Measurements from ENCODE around the gene UVSSA.

The UVSSA gene

GRCh38 chr4:1398681-1399507 lies 51.9 kb downstream of the UVSSA start:
- DNase-seq (ENCODE audit: low spot score), result no peak
- TF ChIP-seq CTCF (IDR thresholded peaks at IDR 0.05; ENCODE audit: borderline replicate concordance, control extremely low read depth, extremely low read depth, insufficient read depth, missing control alignments), result no peak
- in situ Hi-C loops (cut with MboI; ENCODE audit: low sequenced_read_pairs, unreplicated experiment), result no loop called here

DNA sequence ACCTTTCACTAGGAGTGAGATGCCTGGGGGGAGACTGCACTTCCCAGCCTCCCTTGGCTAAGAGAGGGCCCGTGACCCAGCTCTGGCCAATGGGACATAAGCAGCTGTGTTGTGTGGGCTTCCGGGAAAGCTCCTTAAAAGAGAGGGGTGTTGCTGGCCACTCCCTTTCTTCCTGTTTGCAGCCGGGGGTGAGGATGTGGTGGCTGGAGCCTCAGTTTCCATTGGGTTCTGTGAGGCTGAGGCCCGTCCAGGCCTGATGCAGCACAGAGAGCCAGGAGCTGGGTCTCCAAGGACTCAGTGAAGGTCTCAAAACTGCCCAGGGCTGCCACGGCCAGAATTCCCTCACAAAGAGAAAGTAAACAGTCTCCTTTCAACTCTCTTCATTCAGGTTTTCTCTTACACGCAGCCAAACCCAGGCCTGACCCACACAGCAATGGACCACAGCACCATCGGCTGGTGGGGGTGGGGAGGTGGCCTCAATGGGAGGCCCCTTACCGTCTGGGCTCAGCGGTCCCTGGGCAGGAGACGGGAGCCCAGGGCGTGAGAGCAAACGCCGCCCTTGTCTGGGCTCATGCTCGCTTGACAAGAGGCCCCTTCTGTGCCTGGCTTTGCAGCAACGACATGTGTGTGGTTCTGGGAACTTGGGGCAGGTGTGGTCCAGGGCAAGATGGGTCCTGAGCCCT lies 52.6 kb downstream of the UVSSA start:
- TF ChIP-seq CTCF (IDR thresholded peaks at IDR 0.05; ENCODE audit: borderline replicate concordance, control extremely low read depth, extremely low read depth, insufficient read depth, missing control alignments), result no peak
- no peak for DNase-seq (ENCODE audit: low spot score)
- in situ Hi-C loops (cut with MboI; ENCODE audit: low sequenced_read_pairs, unreplicated experiment), result no loop called here

DNA sequence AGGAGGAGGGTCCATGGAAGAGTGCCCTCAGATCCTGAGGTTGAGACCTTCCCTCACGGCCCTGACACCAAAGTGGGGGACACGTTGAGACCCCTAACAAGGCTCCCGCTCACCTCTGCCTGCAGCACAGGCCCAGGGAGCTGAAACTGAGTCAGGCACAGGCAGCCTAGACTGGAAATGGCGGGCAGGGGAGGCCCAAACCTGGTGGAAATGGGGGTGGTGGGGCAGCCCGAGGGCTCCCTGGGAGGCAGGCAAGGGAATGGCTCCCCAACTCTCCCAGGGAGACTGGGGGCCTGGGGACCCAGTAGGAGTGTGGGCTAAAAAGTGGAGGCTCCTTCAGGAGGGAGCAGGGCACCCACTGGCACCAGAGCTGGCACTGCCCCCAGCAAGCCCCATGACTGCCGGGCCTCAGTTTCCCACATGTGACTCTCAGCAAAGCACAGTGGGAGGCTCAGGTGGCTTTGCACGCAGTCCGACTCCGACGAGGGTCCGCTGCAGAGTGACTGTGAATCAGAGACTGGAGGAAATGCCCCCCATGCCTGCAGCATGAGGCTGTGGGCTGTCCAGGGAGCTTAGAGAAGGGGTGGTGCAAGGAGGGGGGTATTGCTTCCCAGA lies 53.3 kb downstream of the UVSSA start:
- in situ Hi-C loops (cut with MboI; ENCODE audit: low sequenced_read_pairs, unreplicated experiment), result no loop called here
- no peak for TF ChIP-seq CTCF (IDR thresholded peaks at IDR 0.05; ENCODE audit: borderline replicate concordance, control extremely low read depth, extremely low read depth, insufficient read depth, missing control alignments)
- no peak for DNase-seq (ENCODE audit: low spot score)

- in situ Hi-C loops (cut with MboI; ENCODE audit: low sequenced_read_pairs, unreplicated experiment), result no loop called here
- DNase-seq (ENCODE audit: low spot score), result no peak
- TF ChIP-seq CTCF (IDR thresholded peaks at IDR 0.05; ENCODE audit: borderline replicate concordance, control extremely low read depth, extremely low read depth, insufficient read depth, missing control alignments), result no peak
Measured at GRCh38 chr4:1400831-1401408, 53.9 kb downstream of the UVSSA start.

GRCh38 chr4:1401409-1402020 lies 54.5 kb downstream of the UVSSA start:
- in situ Hi-C loops (cut with MboI; ENCODE audit: low sequenced_read_pairs, unreplicated experiment), result no loop called here
- DNase-seq (ENCODE audit: low spot score), result no peak
- no peak for TF ChIP-seq CTCF (IDR thresholded peaks at IDR 0.05; ENCODE audit: borderline replicate concordance, control extremely low read depth, extremely low read depth, insufficient read depth, missing control alignments)

- DNase-seq (ENCODE audit: low spot score), result no peak
- in situ Hi-C loops (cut with MboI; ENCODE audit: low sequenced_read_pairs, unreplicated experiment), result no loop called here
Measured at GRCh38 chr4:1402021-1402515, 55.1 kb downstream of the UVSSA start.

More at GRCh38 chr4:1402021-1402515, 55.1 kb downstream of the UVSSA start:
- no peak for TF ChIP-seq CTCF (IDR thresholded peaks at IDR 0.05; ENCODE audit: borderline replicate concordance, control extremely low read depth, extremely low read depth, insufficient read depth, missing control alignments)

Measured in GM13976 (cell line).